B cell (primary cell): Measurements from ENCODE around the gene NBPF20. TPM values are rescaled to one million over a fixed set of nuclear protein-coding genes. Genes with fewer than 3 reads are reported as not detected.
"Not testable (repeated sequence)": the region's sequence is repeated elsewhere in the genome, so short reads cannot be mapped to it uniquely, and the experiment has no call there.

Experiments used
- ATAC-seq: fragments of 200-7000 bp; cut with Tn5 transposase; one replicate; pipeline ENCODE4 v1.10.0; 2021; ENCODE audit warnings: low read depth, mild to moderate bottlenecking, moderate number of reproducible peaks, moderate library complexity
- CTCF ChIA-PET: fragments of 350-600 bp; sonication (Branson Sonifier 250); formaldehyde crosslinking; loops from one replicate; lab custom pipeline; 2021; ENCODE audit warnings: antibody characterized with exemption, inconsistent platforms; lab: Charles Lee
- POLR2A ChIA-PET: fragments of 350-600 bp; sonication (Branson Sonifier 250); formaldehyde crosslinking; loops from one replicate; lab custom pipeline; 2021; ENCODE audit warnings: antibody characterized with exemption; lab: Charles Lee
- DNase-seq: peaks from one replicate; pipeline ENCODE4 v3.0.0; 2013
- H2AFZ ChIP-seq: 2 replicates; pipeline ENCODE4 v1.6.1; 2012; ENCODE audit warnings: mild to moderate bottlenecking, low read depth, low read length; ENCODE audit not compliant: insufficient read depth, poor library complexity, severe bottlenecking
- H3K27ac ChIP-seq, 2 donors: 1 replicate in 1 of 2; 2 replicates in 1 of 2; pipeline ENCODE4 v1.5.1; 2012 to 2013; ENCODE audit warnings: low read length in 2 of 2, mild to moderate bottlenecking in 2 of 2, moderate library complexity in 1 of 2
- H3K27me3 ChIP-seq, 4 experiments: fragments of 200-600 bp in 1 of 4; sonication (generic) in 1 of 4; replicated peaks in 1 of 4; 1 replicate in 2 of 4; 2 replicates in 2 of 4; pipeline versions ENCODE4 v1.6.1 to v1.7.0; 2013 to 2016; ENCODE audit warnings: low read length in 3 of 4, mild to moderate bottlenecking in 2 of 4, mixed read lengths in 1 of 4, moderate library complexity in 1 of 4; ENCODE audit not compliant: insufficient read depth in 4 of 4, control insufficient read depth in 3 of 4; ENCODE audit errors: control extremely low read depth in 1 of 4
- H3K36me3 ChIP-seq, 2 experiments: replicated peaks in 1 of 2; 1 replicate in 1 of 2; 2 replicates in 1 of 2; pipeline versions ENCODE4 v1.6.1 to v1.7.1; 2013; ENCODE audit warnings: low read length in 1 of 2; ENCODE audit not compliant: insufficient read depth in 2 of 2, control insufficient read depth in 1 of 2; ENCODE audit errors: control extremely low read depth in 1 of 2, extremely low read depth in 1 of 2
- H3K4me1 ChIP-seq, 2 donors: fragments of 200-600 bp in 1 of 2; sonication (generic) in 1 of 2; 1 replicate in 1 of 2; 2 replicates in 1 of 2; pipeline versions ENCODE4 v1.5.1 to v1.6.1; 2013 to 2017; ENCODE audit warnings: low read length in 2 of 2; ENCODE audit not compliant: control insufficient read depth in 2 of 2, insufficient read depth in 2 of 2
- H3K4me2 ChIP-seq: replicated peaks from 2 replicates; pipeline ENCODE3; 2012; ENCODE audit warnings: mild to moderate bottlenecking, low read depth, low read length; ENCODE audit not compliant: poor library complexity, severe bottlenecking
- H3K4me3 ChIP-seq, 5 experiments: fragments of 200-600 bp in 1 of 5; sonication (generic) in 1 of 5; 1 replicate in 3 of 5; 2 replicates in 2 of 5; pipeline versions ENCODE4 v1.5.1 to v1.7.0; 2011 to 2016; ENCODE audit warnings: low read length in 4 of 5, mild to moderate bottlenecking in 4 of 5, low read depth in 2 of 5, control low read depth in 1 of 5, moderate library complexity in 1 of 5; ENCODE audit not compliant: insufficient read depth in 1 of 5; ENCODE audit errors: control extremely low read depth in 1 of 5, extremely low read depth in 1 of 5
- H3K79me2 ChIP-seq: fragments of 200-600 bp; sonication (generic); one replicate; pipeline ENCODE4 v1.6.0; 2016; ENCODE audit warnings: low read length; ENCODE audit not compliant: control insufficient read depth, insufficient read depth
- H3K9ac ChIP-seq: fragments of 200-600 bp; sonication (generic); 2 replicates; pipeline ENCODE4 v1.6.1; 2017; ENCODE audit warnings: mild to moderate bottlenecking, low read length, moderate library complexity
- H3K9me3 ChIP-seq, 3 donors: one replicate each; pipeline versions ENCODE4 v1.6.1 to v1.7.1; 2013; ENCODE audit warnings: low read length in 2 of 3; ENCODE audit not compliant: control insufficient read depth in 2 of 3, insufficient read depth in 1 of 3; ENCODE audit errors: control extremely low read depth in 1 of 3
- H4K20me1 ChIP-seq: 2 replicates; pipeline ENCODE4 v1.6.0; 2012; ENCODE audit warnings: mild to moderate bottlenecking, low read length; ENCODE audit not compliant: insufficient read depth, control insufficient read depth, poor library complexity, severe bottlenecking
- H3K27ac Mint-ChIP-seq: one replicate; pipeline ENCODE4 v1.8.0; 2021; ENCODE audit warnings: mixed read lengths
- H3K27me3 Mint-ChIP-seq: one replicate; pipeline ENCODE4 v1.8.0; 2021; ENCODE audit warnings: mixed read lengths
- H3K4me1 Mint-ChIP-seq: one replicate; pipeline ENCODE4 v1.8.0; 2021; ENCODE audit warnings: mixed read lengths
- H3K4me3 Mint-ChIP-seq: one replicate; pipeline ENCODE4 v1.8.0; 2021; ENCODE audit warnings: mixed read lengths
- H3K9me3 Mint-ChIP-seq: one replicate; pipeline ENCODE4 v1.8.0; 2022; ENCODE audit warnings: mixed read lengths; ENCODE audit not compliant: insufficient read depth
- WGBS: methylation state at CpG from one replicate; pipeline ENCODE4 v1.1.5; 2013; ENCODE audit warnings: missing lambda C conversion rate; ENCODE audit not compliant: insufficient coverage; 5-methylcytosine and 5-hydroxymethylcytosine counted together
- intact Hi-C: fragments of 100-400 bp; cut with micrococcal nuclease; formaldehyde crosslinking; loops from one replicate; pipeline ENCODE4 v1.10.0; 2022
- polyA plus RNA-seq: library from polyadenylated mRNA; depleted of rRNA; stranded (reverse); fragments of >200 nt; gene quantifications from 2 replicates; pipeline ENCODE4 v1.2.3, GENCODE V29; 2012
- total RNA-seq, 2 donors: library from RNA; stranded (reverse); fragments of 120-200 nt in 1 of 2; gene quantifications; 1 replicate in 1 of 2; 2 replicates in 1 of 2; pipeline versions ENCODE4 v1.2.3 to v1.2.4, GENCODE V29; 2013 to 2022

NBPF20 gene
- total and polyA plus RNA-seq, 2 donors (not counting 1 experiment from before 2014, with no cell fraction given) = 3.1 to 9.7 TPM

GRCh38 chr1:145454824-145455177, 29.4 kb upstream of the NBPF20 start:
- H3K27ac ChIP-seq, H2AFZ ChIP-seq, H3K9me3 Mint-ChIP-seq, CTCF ChIA-PET, H4K20me1 ChIP-seq, H3K4me1 Mint-ChIP-seq, H3K4me2 ChIP-seq, H3K4me3 Mint-ChIP-seq, H3K4me3 ChIP-seq, H3K27me3 ChIP-seq, H3K36me3 ChIP-seq, intact Hi-C loops, H3K79me2 ChIP-seq, H3K27ac Mint-ChIP-seq, ATAC-seq, H3K9ac ChIP-seq, H3K9me3 ChIP-seq, H3K4me1 ChIP-seq, DNase-seq, POLR2A ChIA-PET: not testable (repeated sequence)
- WGBS = no CpG with 5 or more reads among the region's 3 CpGs
- peaks cover 14% of the 10 kb centered on the region for H3K27me3 Mint-ChIP-seq

GRCh38 chr1:145453873-145454823, 28.7 kb upstream of the NBPF20 start:
- H3K9me3 ChIP-seq, H4K20me1 ChIP-seq, intact Hi-C loops, H3K27ac ChIP-seq, H3K79me2 ChIP-seq, H3K4me2 ChIP-seq, ATAC-seq, H3K27me3 ChIP-seq, H3K9me3 Mint-ChIP-seq, CTCF ChIA-PET, H3K9ac ChIP-seq, H3K4me1 ChIP-seq, POLR2A ChIA-PET, H3K4me3 ChIP-seq, H3K27ac Mint-ChIP-seq, H2AFZ ChIP-seq, H3K4me1 Mint-ChIP-seq, H3K36me3 ChIP-seq, H3K4me3 Mint-ChIP-seq: not testable (repeated sequence)
- peaks cover 12% of the 10 kb centered on the region for H3K27me3 Mint-ChIP-seq
- WGBS = 42% methylated on average over 22 of the region's 86 CpGs
- DNase-seq = peak; percentile 5

- H3K4me3 Mint-ChIP-seq, intact Hi-C loops, H3K4me1 ChIP-seq, H3K9me3 Mint-ChIP-seq, H3K4me2 ChIP-seq, H4K20me1 ChIP-seq, CTCF ChIA-PET, H3K4me3 ChIP-seq, POLR2A ChIA-PET, H3K36me3 ChIP-seq, H3K9ac ChIP-seq, DNase-seq, H3K27me3 ChIP-seq, H3K4me1 Mint-ChIP-seq, H3K79me2 ChIP-seq, H3K27ac ChIP-seq, H2AFZ ChIP-seq, H3K27me3 Mint-ChIP-seq, H3K9me3 ChIP-seq, ATAC-seq, H3K27ac Mint-ChIP-seq: not testable (repeated sequence)
- 54% methylated on average over 1 of the region's 8 CpGs for WGBS
These were observed 27.1 kb upstream of the NBPF20 start for GRCh38 chr1:145452506-145452905.

GRCh38 chr1:145451914-145452313, 26.5 kb upstream of the NBPF20 start:
- H3K79me2 ChIP-seq, H3K9ac ChIP-seq, CTCF ChIA-PET, H3K4me3 ChIP-seq, intact Hi-C loops, H3K27me3 Mint-ChIP-seq, H3K4me2 ChIP-seq, H3K4me3 Mint-ChIP-seq, POLR2A ChIA-PET, ATAC-seq, H3K27ac ChIP-seq, H3K4me1 Mint-ChIP-seq, H3K27me3 ChIP-seq, H4K20me1 ChIP-seq, H3K27ac Mint-ChIP-seq, H2AFZ ChIP-seq, H3K4me1 ChIP-seq, H3K9me3 Mint-ChIP-seq, H3K36me3 ChIP-seq, H3K9me3 ChIP-seq: not testable (repeated sequence)
- peak; percentile 19 for DNase-seq
- no CpG with 5 or more reads among the region's 8 CpGs for WGBS
